ENCODE measurements around the gene SFI1. TPM values are rescaled to one million over a fixed set of nuclear protein-coding genes. Genes with fewer than 3 reads are reported as not detected.
"Not testable (repeated sequence)": the region's sequence is repeated elsewhere in the genome, so short reads cannot be mapped to it uniquely, and the experiment has no call there.

The SFI1 gene
- 10.2 TPM for polyA plus RNA-seq (2013, experiment 1 of 2; ENCODE audit: insufficient read length)
- 9.6 TPM for polyA plus RNA-seq (2013, experiment 2 of 2; ENCODE audit: insufficient read length)

GRCh38 chr22:31496007-31496734 is at the start of gene SFI1:
TSS of gene SFI1 (plus strand) at chr22:31496536. CDS start at chr22:31508285, 11,749 bp downstream.
- peak; percentile 88 for DNase-seq

GRCh38 chr22:31446767-31447166 is 49.6 kb upstream of the SFI1 start:
- no peak for DNase-seq

GRCh38 chr22:31447337-31447736 is 49.0 kb upstream of the SFI1 start:
- no peak for DNase-seq

GRCh38 chr22:31448382-31448781 is 48.0 kb upstream of the SFI1 start:
- DNase-seq: no peak

GRCh38 chr22:31449506-31449905 is 46.8 kb upstream of the SFI1 start:
- DNase-seq: no peak

GRCh38 chr22:31451709-31452571 is 44.4 kb upstream of the SFI1 start:
- DNase-seq: peak; percentile 30

GRCh38 chr22:31461699-31462098 is 34.6 kb upstream of the SFI1 start:
- no peak for DNase-seq

- no peak for DNase-seq
These were observed 31.0 kb upstream of the SFI1 start for GRCh38 chr22:31465307-31465706.

GRCh38 chr22:31474743-31475142 is 21.6 kb upstream of the SFI1 start:
- DNase-seq: peak; percentile 84

GRCh38 chr22:31475800-31476199 is 20.5 kb upstream of the SFI1 start:
- no peak for DNase-seq

GRCh38 chr22:31477329-31477728 is 19.0 kb upstream of the SFI1 start:
- DNase-seq: no peak

- no peak for DNase-seq
These were observed 15.2 kb upstream of the SFI1 start for GRCh38 chr22:31481129-31481528.

GRCh38 chr22:31482470-31482869 is 13.9 kb upstream of the SFI1 start:
- DNase-seq: not testable (repeated sequence)

GRCh38 chr22:31486369-31486768 is 10.0 kb upstream of the SFI1 start:
- DNase-seq: not testable (repeated sequence)

GRCh38 chr22:31486951-31487350 is 9.4 kb upstream of the SFI1 start:
- no peak for DNase-seq

GRCh38 chr22:31488346-31488883 is 7.9 kb upstream of the SFI1 start:
- no peak for DNase-seq

GRCh38 chr22:31488988-31489617 is 7.2 kb upstream of the SFI1 start:
- peak; percentile 16 for DNase-seq

- peak; percentile 89 for DNase-seq
These were observed 6.5 kb upstream of the SFI1 start, which contains the start of gene EIF4ENIF1 for GRCh38 chr22:31489632-31490495. TSS of gene EIF4ENIF1 (minus strand) at chr22:31489842. CDS start at chr22:31488718, 1,124 bp downstream.

GRCh38 chr22:31490496-31490925 is 5.8 kb upstream of the SFI1 start:
- peak; percentile 65 for DNase-seq

GRCh38 chr22:31491218-31491962 is 4.9 kb upstream of the SFI1 start:
- no peak for DNase-seq

- no peak for DNase-seq
These were observed 4.2 kb upstream of the SFI1 start for GRCh38 chr22:31492151-31492550.
